Kasumi-1 (cell line): ENCODE data around the gene PPP1R13B.

Experiments
- DNase-seq, 2 experiments: peaks; one replicate each; lab custom pipeline; 2025; lab: John Stamatoyannopoulos, UW

PPP1R13B gene

DNA sequence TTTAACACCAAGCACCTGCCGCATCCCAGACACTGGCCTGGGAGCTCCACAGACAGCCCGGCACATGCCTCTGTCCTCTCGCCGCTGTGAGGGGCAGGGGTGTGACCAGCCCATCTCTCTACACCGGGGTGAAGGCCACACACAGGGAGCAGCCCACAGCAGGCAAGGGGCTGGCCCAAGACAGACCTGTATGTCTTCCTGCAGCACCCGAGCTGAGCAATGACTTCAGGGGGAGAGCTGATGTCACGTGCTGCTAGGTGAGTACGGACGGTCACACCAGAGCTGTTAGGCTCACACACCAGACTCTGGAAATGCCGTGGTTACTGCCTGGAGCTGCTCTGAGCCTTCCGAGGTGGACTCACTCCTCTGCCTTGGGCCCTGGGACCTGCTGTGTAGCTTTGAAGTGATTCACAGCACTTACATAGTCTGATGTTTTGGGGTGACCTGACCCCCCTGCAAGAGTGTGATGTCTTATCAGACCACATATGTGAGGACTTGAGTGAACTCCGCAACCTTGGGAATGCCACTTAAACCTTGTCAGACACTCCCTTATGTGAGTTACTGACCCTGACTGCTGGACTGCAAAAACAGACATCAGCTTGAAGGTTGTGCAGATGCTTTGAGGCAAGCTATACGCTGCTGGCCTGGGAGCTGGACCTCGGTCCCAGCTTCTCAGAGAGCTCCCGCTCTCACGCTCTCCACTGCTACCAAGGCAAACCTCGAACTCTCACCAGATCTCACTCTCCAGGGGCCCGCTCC, 133.9 kb downstream of the PPP1R13B start:
- DNase-seq, result no peak

GRCh38 chr14:103712633-103713247, 134.6 kb downstream of the PPP1R13B start:
- DNase-seq, result no peak

- DNase-seq, result no peak
Measured at GRCh38 chr14:103711516-103712431, 135.6 kb downstream of the PPP1R13B start.

DNA sequence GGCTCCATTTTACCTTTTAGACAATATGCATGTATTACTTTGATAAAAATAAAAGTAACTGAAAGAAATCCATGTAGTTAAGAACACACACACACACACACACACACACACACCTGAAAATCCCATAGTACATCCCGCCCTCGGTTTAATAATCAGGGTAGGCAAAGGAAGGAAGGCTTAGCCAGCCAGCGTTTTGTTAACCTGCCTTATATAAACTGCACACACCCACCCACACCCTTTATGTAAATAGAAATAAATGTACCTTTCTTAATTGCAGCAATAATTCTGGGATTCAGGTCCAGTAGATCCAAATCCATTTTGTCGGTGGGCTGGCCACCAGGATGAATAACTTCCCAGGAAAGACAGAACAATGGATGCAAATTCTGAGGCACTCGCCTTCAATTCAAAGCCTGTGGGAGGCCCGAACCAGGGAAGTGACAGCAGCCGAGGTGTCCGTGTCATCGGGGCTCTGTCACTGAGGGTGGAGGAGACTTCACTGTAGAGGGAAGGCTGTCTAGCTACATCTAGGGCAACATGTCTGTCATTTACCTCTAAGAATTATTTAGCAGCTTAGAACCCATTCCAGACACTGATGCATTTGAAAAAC, 136.5 kb downstream of the PPP1R13B start:
- no peak for DNase-seq

DNA sequence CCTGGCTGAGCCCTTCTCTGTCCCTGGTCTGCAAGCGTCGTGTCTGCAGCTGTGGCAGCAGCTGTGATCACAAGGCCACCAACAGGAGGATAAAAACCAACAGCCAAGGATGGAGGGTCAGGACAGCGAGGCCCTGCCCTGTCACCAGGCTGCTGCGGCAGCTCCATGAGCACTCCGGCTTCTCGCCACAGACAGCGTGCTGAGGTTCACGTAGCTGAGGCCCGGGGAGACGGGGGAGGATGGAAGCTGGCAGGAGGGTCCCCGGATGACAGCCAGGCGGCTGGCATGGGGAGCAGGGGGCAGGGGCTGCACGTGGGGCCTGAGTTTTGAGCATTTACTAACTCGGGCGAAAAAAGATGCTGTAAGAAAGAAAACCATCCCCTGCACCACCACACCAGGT, 137.6 kb downstream of the PPP1R13B start:
- no peak for DNase-seq

DNA sequence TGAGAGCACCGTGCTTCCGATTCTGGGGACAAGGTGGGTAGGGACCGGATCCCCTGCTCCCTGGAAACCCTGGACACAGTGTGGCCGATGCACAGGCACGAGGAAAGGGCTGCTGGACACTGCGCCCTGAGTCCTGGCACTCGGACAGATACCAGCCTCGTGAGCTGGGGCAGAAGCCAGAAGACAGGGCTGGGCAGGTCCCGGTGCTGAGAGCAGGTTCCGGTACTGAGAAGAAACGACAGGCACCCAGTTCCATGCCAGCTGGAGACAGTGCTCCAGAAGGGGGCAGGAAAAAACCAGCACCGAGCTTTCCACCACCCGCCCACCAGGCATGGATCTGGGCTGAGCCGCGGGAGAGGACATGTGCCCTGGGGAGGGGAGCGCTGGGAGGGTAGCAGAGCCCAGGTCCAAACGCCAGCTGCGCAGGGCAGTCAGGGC, 138.6 kb downstream of the PPP1R13B start:
- no peak for DNase-seq

DNA sequence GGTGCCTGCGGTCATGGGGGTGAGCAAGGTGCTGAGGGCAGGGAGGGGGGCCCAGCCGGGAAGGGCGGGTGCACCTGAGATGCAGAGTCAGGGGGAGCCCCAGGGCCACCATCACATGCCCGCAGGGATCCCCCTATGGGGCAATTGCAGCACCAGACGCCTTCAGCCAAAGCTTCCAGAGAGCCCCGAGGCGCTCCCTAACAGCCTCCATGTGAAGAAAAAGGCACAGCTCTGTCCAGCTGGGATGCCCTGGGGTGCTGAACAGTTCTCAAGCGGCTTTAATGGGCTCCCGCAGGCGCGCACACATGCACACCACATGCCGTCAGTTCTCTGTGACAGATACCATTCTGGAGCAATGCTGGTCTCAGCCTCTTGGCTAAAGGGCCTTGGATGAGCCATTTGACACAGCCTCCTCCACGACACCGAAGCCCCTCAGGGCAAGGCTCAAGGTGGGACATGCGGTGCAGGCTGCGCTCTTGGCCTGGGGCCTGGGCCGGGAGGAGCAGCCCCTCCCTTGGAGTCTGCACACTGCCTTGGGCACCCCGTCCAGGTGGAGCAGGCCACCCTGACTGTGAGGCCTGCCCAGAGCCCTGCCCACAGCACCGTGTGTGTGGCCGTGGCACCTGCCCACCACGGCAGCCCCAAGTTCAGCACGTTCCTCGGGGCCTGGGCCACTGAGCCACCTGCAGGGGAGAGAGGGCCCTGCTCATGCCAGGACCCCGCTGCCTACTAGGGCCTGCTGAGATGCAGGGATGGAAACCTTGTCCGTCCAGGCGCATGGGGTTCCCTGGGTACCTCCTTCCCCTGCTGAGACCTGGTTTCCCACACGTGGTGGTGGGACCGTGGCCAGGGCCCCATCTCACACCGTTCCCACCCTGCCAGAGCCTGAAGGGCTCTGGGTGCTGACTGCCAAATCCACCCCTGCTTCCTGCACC, 139.8 kb downstream of the PPP1R13B start:
- no peak for DNase-seq

- no peak for DNase-seq
Measured at GRCh38 chr14:103706551-103707328, 140.6 kb downstream of the PPP1R13B start.

DNA sequence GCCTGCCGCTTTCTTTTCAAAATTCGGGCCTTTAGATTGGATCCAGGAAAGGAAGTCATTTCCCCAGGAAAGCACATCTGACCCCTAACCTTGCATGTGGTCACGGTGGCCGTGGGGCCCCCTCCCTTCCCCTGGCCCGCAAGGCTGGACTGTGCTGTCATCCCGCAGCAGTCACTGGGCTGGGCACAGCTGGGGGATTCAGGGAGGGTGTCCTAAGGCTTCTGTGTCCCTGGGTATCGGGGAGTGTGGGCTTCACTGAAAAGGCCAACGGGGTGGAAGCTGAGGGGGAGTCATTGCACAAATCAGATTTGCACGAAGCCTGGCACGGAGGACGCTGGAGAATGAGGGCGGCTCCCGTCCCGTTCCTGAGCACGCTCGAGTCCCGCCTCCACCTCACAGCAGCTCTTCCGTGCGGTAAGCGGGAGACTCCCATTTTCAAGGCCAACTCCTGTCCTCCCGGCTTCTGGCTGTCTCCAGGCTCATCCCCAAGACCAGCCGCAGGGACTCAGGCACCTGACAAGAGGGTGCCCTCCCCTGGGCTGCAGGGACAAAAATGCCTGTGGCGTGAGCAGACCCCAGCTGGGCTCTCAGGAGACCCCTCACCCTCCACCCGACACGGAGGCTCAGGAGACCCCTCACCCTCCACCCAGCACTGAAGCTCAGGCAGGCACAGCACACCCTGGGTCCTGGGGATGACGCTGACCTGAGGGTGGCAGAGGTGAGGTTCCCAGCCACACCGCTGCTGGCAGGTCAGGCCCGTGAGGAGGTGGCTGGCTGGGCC, 141.7 kb downstream of the PPP1R13B start:
- DNase-seq, result no peak

DNA sequence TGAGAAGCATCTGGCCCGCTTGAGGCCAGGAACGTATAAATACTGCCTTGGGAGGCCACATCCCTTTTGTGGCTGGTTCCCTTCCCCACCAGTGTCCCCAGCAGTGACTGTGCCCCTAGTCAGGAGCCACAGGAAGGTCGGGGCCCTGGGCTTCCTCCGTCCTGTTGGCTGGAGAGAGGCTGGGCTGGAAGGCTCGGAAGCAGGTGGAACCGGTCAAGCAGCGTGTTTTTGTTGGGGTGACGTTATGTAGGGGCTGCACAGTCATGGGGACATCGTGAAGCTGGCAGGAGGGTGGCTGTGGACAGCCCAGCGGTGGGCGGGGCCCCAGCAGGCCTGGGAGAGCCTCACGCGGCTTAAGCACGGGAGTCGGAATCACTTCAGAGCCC, 142.3 kb downstream of the PPP1R13B start:
- no peak for DNase-seq

DNA sequence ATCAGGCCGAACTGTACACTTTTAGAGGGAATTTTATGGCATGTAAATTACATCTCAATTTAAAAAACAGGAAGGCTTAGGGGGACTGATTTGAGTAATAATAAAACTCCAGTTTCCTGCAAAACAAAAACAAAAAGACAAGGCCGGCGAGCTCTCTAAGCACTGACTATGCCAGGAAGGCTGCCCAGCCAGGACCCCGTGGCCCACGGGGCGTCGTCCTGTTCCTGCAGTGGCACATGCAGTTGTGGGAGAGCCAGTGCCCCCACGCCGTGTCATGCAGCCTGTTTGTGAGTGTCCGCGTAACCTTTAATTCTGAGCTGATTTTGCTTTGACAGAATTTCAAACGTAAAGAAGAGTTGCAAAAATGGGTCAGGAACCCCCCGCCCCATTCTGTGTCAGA, 142.7 kb downstream of the PPP1R13B start:
- no peak for DNase-seq

GRCh38 chr14:103703433-103704385, 143.7 kb downstream of the PPP1R13B start:
- DNase-seq, result no peak

GRCh38 chr14:103702497-103703432, 144.6 kb downstream of the PPP1R13B start:
- no peak for DNase-seq

- DNase-seq, result no peak
Measured at GRCh38 chr14:103702095-103702494, 145.3 kb downstream of the PPP1R13B start.

DNA sequence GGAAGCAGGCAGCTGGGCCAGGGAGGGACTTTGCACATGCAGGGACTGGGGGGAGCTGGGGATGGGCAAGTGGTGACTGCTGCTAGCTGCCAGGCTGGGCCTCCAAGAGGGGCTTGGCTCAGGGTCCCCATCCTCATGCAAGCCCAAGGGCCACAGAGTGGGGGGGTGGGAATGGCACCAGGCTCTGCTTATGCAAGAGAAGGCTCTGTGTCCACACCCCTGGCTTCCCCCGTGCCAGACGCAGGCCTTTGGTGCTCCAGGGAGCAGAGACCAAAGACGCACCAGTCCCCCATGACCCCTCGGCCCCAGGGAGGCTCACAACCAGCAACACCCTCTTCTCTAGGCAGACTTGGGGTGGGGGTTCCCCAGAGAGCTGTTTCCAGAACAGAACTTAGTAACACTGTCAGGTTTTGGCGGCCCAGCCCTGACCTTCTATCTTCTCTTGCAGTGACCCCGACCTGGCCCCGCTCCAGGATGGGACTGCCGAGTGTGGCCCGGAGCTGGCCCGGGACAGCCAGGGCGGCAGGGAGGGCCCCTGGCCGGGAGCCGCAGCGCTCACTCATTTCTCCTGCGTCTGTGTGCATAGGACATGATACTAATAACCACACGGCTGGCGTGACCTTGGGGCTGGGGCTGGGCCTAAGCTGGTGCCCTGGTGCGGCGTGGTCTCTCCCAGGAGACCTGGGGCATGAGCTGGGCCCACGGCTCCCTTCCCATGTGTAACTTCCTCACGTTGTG, 146.5 kb downstream of the PPP1R13B start:
- DNase-seq, result no peak
